HG03159 (cell line): ENCODE data around the gene CEACAM7.
"Not testable (repeated sequence)": the region's sequence is repeated elsewhere in the genome, so short reads cannot be mapped to it uniquely, and the experiment has no call there.

Source experiments
- ATAC-seq: cut with Tn5 transposase; IDR thresholded peaks from one replicate; pipeline ENCODE4 v1.9.1; 2021; ENCODE audit warnings: mild to moderate bottlenecking, moderate library complexity; ENCODE audit not compliant: unreplicated experiment

Gene CEACAM7

DNA sequence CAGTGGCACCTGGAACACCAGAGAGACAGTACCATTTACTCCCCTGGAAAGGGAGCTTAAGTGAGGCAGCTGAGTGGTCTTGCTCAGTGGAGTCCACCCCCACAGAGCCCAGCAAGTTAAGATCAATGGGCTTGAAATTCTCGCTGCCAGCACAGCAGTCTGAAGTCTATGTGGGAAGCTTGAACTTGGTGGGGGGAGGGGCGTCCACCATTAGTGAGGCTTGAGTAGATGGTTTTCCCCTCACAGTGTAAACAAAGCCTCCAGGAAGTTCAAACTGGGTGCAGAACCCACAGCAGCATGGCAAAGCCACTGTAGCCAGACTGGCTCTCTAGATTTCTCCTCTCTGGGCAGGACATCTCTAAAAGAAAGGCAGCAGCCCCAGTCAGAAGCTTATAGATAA lies 30.9 kb downstream of the CEACAM7 start:
- no peak for ATAC-seq

GRCh38 chr19:41656756-41657155 lies 31.3 kb downstream of the CEACAM7 start:
- not testable (repeated sequence) for ATAC-seq

DNA sequence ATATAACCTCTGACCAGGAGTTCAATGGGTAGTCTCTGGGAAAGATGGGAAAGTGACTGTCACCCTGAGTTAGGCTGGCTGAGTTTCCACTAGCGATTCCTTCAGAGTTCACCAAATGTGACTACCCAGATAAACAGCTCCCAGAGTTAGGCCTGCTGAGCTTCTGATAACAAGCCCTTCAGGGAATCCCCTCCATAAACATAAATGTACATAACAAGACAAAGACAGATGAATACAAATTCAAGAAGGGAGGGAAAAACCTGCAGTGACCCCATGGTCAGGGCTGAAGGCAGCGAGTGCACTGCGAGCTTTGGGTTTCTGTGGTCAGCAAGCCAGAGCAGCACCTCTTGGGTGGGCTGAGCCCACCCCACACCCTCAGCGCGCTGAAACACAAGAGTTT lies 35.8 kb downstream of the CEACAM7 start:
- ATAC-seq, result no peak

DNA sequence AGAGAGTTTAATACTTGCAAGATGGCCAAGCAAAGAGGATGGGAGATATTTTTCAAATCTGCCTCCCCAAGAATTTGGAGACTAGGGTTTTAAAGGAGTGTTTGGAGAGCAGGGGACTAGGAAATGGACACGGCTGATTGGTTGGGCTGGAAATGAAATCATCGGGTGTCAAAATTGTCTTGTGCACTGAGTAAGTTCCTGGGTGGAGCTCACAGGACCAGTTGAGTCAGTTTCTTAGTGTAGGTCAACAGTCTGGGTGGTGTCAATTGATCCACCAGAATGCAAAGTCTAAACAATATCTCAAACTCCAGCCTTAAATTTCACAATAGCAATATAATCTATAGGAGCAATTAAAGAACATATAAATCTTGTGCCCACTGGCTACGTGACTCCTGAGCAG lies 38.2 kb downstream of the CEACAM7 start:
- no peak for ATAC-seq

DNA sequence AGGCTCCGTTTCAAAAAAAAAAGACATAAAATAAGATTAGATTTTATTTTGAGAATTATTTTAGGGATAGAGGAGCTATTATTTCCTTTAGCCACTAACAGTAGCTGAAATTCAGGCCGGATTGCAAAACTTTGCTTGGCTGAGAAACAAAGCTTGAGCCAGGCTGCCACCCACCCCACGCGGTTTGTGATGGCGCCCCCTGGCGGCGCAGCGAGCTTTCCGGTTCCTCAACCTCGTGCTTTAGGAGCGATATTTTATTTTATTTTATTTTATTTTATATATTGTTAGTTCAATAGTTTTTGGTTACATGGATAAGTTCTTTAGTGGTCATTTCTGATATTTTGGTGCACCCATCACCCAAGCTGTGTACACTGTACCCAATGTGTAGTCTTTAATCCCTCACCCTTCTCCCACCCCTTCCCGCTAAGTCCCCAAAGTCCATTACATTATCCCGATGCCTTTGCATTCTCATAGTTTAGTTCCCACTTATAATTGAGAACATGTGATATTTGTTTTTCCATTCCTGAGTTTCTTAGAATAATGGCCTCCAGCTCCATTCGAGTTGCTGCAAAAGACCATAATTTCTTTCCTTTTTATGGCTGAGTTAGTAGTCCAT lies 41.4 kb downstream of the CEACAM7 start:
- ATAC-seq, result no peak

DNA sequence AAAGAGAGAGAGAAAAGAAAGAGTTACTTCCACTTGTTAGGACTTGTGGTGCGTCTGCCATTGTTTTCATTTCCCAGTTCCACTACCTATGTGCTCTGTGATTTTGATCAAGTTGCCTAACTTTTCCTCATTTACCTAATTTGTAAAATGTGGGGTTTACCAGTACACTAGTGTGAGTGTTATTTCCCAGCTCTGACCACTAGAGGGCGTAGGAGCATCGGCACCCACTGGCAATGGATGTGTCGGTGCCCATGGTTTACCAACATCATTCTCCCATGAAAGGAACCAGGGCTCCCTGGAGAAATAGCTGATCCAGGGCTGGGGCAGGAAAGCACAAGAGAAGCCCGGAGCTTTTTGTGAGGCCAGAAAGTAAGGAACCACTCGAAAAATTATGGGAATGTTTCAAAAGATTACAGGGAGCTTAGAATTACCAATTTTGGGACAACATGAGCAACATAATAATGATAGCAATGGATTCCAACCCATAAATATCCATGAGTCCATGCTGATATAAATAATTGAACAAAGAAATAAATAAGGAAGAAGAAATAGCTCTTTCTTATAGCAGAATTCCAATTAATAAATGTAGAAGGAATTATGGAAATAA lies 46.1 kb downstream of the CEACAM7 start:
- no peak for ATAC-seq

- no peak for ATAC-seq
Measured at GRCh38 chr19:41638641-41639081, 49.4 kb downstream of the CEACAM7 start.

- no peak for ATAC-seq
Measured at GRCh38 chr19:41637484-41637883, 50.6 kb downstream of the CEACAM7 start.

- no peak for ATAC-seq
Measured at GRCh38 chr19:41627966-41628675, 59.9 kb downstream of the CEACAM7 start.

GRCh38 chr19:41626877-41627276 lies 61.2 kb downstream of the CEACAM7 start, which contains the start of gene CEACAM4:
TSS of gene CEACAM4 (minus strand) at chr19:41627074. CDS start at chr19:41626963, 111 bp downstream.
- ATAC-seq, result no peak

DNA sequence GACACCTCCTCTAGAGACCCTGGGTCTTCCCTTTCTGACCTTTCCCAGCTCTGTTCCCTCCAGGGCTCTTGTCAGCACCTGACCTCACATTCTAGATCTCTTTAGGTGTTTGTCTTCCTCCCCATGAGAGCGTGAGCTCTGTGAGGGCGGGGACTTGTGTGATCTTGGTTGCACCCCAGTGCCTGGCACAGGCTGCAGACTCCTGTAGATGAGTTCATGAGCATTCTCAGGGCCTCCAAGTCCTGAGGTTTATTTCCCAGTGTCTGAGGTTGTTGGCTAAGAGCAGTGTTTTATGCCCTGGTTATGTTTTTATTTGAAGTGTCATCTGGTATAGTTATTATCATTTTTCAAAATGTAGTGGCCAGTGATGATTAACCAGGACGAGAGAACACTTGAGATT lies 61.8 kb downstream of the CEACAM7 start:
- ATAC-seq, result no peak

DNA sequence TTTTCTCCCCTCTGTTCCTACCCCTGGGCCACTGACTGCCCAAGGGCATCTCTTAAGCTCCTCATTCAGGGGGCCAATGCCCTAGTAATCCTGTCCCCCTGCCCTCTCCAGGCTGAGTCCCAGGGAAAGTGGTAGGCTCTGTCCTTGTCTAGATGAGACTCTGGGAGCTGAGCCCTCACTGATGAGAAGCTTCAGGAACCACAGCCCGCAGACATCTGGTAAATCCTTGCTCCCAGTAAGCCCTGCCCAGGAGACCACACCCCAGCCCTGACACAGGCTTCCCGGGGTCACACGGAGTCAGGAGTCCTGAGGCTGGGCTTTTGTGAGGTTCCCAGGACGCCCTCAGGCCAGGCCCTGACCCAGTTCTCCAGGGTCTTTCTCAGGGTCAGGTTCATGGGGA lies 63.1 kb downstream of the CEACAM7 start:
- no peak for ATAC-seq

GRCh38 chr19:41624515-41624914 lies 63.6 kb downstream of the CEACAM7 start:
- ATAC-seq, result no peak

GRCh38 chr19:41623360-41623759 lies 64.7 kb downstream of the CEACAM7 start:
- no peak for ATAC-seq
